Suprapubic skin (tissue), 3 donors: ENCODE results near the gene ARHGAP18.

ENCODE experiments used
- EP300 ChIP-seq: sonication (generic); formaldehyde crosslinking; IDR thresholded peaks from one replicate; pipeline ENCODE4 v1.6.1; 2017; ENCODE audit warnings: antibody characterized with exemption
- TF ChIP-seq, protein P1 (sequence below), 2 donors: fragments of 200-600 bp in 1 of 2; fragments of 450-650 bp in 1 of 2; sonication (generic) in 1 of 2; IDR thresholded peaks; one replicate each; pipeline ENCODE4 v1.5.1; 2016 to 2019; ENCODE audit warnings: antibody characterized with exemption in 2 of 2, mild to moderate bottlenecking in 1 of 2, moderate library complexity in 1 of 2

DNA sequence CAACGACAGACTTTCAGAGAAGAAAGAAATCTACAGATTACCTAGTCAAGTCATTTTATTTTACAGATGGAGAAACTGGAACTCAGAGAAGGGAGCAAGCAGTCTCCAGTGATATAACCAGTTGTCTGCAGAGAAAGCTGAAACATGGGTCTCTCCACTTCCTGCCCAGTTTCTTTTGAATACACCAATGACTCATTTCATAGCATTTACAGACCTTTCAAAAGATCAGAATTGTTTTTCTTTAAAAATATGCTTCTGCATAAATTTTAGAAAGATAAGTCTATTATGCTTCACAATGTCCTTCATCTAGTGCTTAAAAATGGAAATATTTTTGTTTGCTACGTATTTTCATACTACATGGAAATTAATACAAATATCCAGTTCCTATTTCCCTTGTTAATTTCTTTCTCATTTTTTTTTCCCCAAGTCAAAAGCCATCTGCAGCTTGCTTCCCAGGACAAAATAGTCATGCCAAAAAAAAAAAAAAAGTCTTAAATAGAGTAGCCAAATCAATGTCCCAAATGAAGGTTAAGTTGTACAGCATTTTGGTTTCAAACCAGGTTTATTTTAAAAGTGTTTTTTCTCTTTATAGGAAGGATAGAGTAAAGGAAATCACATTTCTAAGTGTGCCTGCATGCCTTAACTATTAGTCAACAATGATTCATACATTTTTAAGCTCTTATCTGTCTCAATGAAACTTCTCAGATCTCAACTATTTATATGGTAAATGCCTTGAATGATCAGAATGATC lies 36.9 kb downstream of the ARHGAP18 start:
- no peak for TF ChIP-seq EP300
- TF ChIP-seq, protein P1, sequence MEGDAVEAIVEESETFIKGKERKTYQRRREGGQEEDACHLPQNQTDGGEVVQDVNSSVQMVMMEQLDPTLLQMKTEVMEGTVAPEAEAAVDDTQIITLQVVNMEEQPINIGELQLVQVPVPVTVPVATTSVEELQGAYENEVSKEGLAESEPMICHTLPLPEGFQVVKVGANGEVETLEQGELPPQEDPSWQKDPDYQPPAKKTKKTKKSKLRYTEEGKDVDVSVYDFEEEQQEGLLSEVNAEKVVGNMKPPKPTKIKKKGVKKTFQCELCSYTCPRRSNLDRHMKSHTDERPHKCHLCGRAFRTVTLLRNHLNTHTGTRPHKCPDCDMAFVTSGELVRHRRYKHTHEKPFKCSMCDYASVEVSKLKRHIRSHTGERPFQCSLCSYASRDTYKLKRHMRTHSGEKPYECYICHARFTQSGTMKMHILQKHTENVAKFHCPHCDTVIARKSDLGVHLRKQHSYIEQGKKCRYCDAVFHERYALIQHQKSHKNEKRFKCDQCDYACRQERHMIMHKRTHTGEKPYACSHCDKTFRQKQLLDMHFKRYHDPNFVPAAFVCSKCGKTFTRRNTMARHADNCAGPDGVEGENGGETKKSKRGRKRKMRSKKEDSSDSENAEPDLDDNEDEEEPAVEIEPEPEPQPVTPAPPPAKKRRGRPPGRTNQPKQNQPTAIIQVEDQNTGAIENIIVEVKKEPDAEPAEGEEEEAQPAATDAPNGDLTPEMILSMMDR (IDR thresholded peaks at IDR 0.05) = no peak
